Osteocyte (in vitro differentiated cells): ENCODE data around the gene SPATC1L. TPM values are rescaled to one million over a fixed set of nuclear protein-coding genes. Genes with fewer than 3 reads are reported as not detected.
A peak's percentile ranks its signal among the peaks of the same experiment; 100 is the strongest.

ENCODE experiments used
- DNase-seq: peaks from one replicate; pipeline ENCODE4 v3.0.0; 2021; ENCODE audit warnings: mixed read lengths; ENCODE audit not compliant: unreplicated experiment; ENCODE audit errors: extremely low spot score
- H3K27ac Mint-ChIP-seq: one replicate; pipeline ENCODE4 v1.8.0; 2021; ENCODE audit warnings: mild to moderate bottlenecking, mixed read lengths; ENCODE audit not compliant: unreplicated experiment
- H3K27me3 Mint-ChIP-seq: one replicate; pipeline ENCODE4 v1.8.0; 2021; ENCODE audit warnings: mixed read lengths; ENCODE audit not compliant: unreplicated experiment
- H3K36me3 Mint-ChIP-seq: one replicate; pipeline ENCODE4 v1.8.0; 2021; ENCODE audit warnings: mixed read lengths; ENCODE audit not compliant: unreplicated experiment
- H3K4me1 Mint-ChIP-seq: one replicate; pipeline ENCODE4 v1.8.0; 2021; ENCODE audit warnings: mixed read lengths; ENCODE audit not compliant: unreplicated experiment
- H3K4me3 Mint-ChIP-seq: one replicate; pipeline ENCODE4 v1.8.0; 2021; ENCODE audit warnings: mild to moderate bottlenecking, moderate library complexity, mixed read lengths; ENCODE audit not compliant: unreplicated experiment
- H3K9me3 Mint-ChIP-seq: one replicate; pipeline ENCODE4 v1.8.0; 2021; ENCODE audit warnings: mixed read lengths; ENCODE audit not compliant: unreplicated experiment
- CTCF ChIP-seq: fragments of 200-600 bp; sonication (generic); IDR thresholded peaks from 2 replicates; pipeline ENCODE4 v1.5.0; 2021; ENCODE audit warnings: antibody characterized with exemption, mild to moderate bottlenecking, moderate library complexity
- total RNA-seq: library from RNA; stranded (reverse); gene quantifications from 2 replicates; pipeline ENCODE4 v1.2.1, GENCODE V29; 2021

SPATC1L gene
- total RNA-seq, 1 donor from 2014 or later: 18.9 TPM

GRCh38 chr21:46160907-46161632 lies 23.2 kb downstream of the SPATC1L start:
- TF ChIP-seq CTCF: no peak
- DNase-seq: peak; percentile 83
- no peak overlapping the region for H3K27ac Mint-ChIP-seq

GRCh38 chr21:46160657-46160906 lies 23.7 kb downstream of the SPATC1L start:
- Mint-ChIP-seq H3K27me3 (no peaks in the 10 kb centered on the region), H3K4me1 (no peaks in the 10 kb centered on the region), H3K4me3 (no peak overlapping the region), H3K9me3 (no peaks in the 10 kb centered on the region), H3K36me3 (peaks cover 6% of the 10 kb centered on the region), H3K27ac (no peak overlapping the region)
- DNase-seq: peak; percentile 80
- no peak for TF ChIP-seq CTCF

More at GRCh38 chr21:46160907-46161632, 23.2 kb downstream of the SPATC1L start:
- H3K9me3 Mint-ChIP-seq: no peaks in the 10 kb centered on the region
- peaks cover 8% of the 10 kb centered on the region for H3K36me3 Mint-ChIP-seq
- H3K27me3 Mint-ChIP-seq: no peaks in the 10 kb centered on the region
- H3K4me3 Mint-ChIP-seq: no peak overlapping the region
- no peaks in the 10 kb centered on the region for H3K4me1 Mint-ChIP-seq

GRCh38 chr21:46159841-46160656 lies 24.2 kb downstream of the SPATC1L start:
- DNase-seq: peak; percentile 78
- Mint-ChIP-seq H3K4me1 (no peaks in the 10 kb centered on the region), H3K4me3 (no peak overlapping the region), H3K36me3 (peaks cover 3% of the 10 kb centered on the region), H3K27ac (no peak overlapping the region), H3K9me3 (no peaks in the 10 kb centered on the region), H3K27me3 (no peaks in the 10 kb centered on the region)
- no peak for TF ChIP-seq CTCF

- H3K27me3 Mint-ChIP-seq: no peaks in the 10 kb centered on the region
- no peak overlapping the region for H3K27ac Mint-ChIP-seq
- no peak for TF ChIP-seq CTCF
- H3K4me1 Mint-ChIP-seq: no peaks in the 10 kb centered on the region
- no peak overlapping the region for H3K4me3 Mint-ChIP-seq
- H3K9me3 Mint-ChIP-seq: no peaks in the 10 kb centered on the region
- no peaks in the 10 kb centered on the region for H3K36me3 Mint-ChIP-seq
- peak; percentile 75 for DNase-seq
Observed at GRCh38 chr21:46159390-46159789, 24.9 kb downstream of the SPATC1L start.

GRCh38 chr21:46158666-46159300 lies 25.5 kb downstream of the SPATC1L start:
- Mint-ChIP-seq H3K4me3 (no peak overlapping the region), H3K27me3 (no peaks in the 10 kb centered on the region), H3K36me3 (no peaks in the 10 kb centered on the region), H3K27ac (no peak overlapping the region), H3K4me1 (no peaks in the 10 kb centered on the region), H3K9me3 (no peaks in the 10 kb centered on the region)
- peak; percentile 80 for DNase-seq
- no peak for TF ChIP-seq CTCF
